Inflammatory macrophage treated with lipopolysaccharide for 1 hour (primary cell): ENCODE data around the gene LECT2.

ENCODE experiments used
- DNase-seq, 2 donors: peaks; one replicate each; pipeline ENCODE4 v3.0.0-alpha.2; 2020 to 2022

LECT2 gene

DNA sequence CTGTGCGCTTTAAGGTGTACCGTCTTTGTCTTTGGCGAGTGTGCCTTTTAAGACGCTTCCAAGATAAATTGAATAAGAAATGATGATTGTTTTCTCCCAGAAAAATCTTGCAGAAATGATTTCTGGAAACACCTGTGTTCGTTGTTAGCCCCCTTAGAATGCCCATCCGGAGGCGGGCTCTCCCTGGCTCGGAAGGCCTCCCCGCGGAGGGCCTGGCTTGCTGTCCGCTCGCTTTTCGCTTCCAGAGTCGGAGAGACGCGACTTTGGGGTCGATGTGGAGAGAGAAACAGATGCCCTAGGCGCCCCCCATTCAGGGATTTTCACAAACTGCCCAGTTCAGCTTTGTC lies 23.9 kb downstream of the LECT2 start:
- DNase-seq = no peak

DNA sequence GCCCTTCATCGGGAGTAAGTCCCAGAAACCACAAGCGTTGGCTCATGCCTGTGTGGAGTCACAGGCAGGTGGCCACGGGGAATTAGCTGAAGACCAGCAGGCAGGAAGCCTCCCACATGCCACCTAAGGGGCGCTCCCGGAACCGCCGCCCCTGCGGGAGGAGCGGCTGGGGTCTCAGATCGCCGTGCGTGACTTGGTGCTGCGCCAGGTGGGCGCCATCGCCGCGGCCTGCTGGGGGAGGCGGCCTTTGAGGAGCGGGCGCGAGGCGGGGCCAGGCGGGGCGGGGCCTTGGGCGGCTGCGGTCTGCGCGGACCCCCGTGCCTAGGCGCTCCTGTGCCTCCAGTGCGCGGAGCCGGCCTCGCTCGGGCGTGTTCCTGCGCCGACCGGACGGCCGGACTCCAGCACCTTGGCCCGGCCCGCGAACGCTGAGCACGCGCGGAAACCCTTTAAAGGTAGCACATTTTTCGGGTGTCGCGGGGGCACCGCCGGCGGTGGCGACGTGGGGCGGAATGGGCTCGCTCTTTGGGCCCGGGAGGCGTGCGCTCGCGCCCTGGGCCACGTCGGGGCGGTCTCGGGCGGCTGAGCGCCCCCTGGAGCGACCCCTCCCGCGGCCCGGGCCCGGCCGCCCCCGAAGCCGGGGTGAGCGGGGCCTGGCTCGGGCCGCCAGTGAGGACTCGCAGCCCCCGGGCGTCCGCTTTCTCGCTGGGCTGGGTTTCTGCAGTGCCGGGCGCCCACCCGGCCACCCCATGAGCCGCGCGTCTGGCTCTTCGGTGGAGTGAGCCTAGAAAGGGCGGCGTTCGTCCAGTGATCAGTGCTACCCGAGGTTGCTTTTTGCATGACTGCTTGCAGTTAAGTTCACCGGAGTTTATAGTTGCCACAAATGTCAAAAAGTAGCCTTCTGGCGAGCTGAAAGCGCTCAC lies 24.5 kb downstream of the LECT2 start:
- no peak for DNase-seq

DNA sequence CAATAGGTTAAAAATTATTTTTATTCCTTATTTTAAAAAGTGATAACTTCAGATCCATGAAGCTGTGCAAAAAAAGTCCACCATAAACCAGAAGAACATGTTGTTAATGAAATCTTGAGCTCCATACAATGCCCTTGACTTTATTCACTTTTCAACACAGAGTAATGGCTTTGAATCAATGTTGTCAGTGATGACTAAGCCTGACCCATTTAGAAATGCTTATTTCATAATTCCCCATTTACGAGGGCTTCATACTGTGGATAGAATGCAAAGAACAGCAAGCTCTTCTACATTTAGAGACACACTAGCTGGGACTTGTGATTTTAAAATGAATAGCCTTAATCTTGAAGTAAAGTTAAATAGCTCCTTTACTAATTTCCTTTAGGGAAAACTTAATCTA lies 33.4 kb downstream of the LECT2 start:
- peak; percentile 22 to 29 for DNase-seq

DNA sequence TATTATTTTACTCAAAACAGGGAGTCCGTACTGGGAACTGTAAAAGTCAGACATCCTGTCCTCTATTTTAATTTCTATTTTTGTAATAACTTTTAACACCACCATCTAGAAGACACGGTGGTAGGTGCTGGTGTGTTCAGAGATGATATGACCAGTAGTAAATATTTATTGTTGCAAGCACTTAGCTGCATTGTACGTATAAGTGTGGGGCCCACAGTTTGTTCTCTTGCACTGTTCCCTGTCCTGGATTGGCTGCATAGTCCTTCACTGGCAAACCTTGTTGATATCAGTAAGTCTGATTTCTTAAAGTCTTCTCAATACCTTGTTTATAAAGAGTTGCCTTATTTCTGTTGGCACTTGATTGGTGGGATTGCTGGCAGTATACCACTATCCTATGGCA lies 34.6 kb downstream of the LECT2 start:
- no peak for DNase-seq

DNA sequence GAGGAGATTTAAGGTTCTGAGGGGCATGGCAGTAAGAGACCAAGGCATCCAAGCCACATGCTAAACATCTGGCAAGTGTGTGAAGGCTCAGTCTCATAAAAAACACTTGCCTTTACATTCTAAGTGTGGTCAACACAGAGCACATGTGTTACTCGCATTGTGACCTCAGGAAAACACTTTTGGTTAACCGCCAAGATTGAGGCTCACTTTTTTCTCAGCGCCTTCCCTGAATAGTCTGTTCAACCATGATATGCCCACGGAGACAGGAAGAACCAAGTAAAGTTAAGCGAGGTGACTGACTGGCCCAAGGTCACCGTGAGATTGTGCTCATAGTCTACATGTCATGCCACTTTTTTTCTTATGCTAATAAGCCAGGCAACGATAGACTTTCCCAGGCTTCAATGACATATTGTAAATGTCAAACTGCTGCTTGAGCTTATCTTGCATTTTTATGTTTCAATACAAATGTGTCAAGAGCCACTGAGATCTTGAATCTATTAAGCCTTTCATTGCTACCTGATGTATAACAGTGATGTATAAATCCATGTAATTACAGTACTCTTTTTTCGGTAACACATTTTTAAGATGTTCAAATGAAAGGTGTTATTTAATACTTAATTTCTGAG lies 38.0 kb downstream of the LECT2 start:
- no peak for DNase-seq

DNA sequence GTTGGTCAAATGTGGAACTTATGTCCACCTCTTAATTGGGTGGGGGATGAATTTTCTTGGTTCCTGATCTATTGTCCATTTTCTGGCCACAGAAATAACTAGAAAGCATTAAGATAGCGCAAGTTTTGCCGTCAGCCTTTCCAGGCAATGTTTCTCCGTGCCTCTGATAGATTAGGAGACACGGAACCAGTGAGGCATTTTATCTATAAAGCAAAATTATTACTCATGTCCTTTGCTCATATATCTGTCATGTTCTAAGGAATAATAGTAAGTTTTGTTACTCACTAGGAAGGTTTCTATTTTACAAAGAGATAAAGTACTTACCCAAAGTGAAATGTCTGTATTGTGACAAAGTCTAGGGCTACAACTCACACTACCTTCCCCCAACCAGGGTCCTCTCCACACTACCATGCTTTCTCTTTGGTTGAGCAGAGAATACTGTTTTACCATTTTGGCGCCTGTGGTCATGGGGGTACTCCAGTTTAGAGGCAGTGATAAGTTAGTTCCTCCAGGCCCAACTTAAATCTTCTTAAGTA lies 39.2 kb downstream of the LECT2 start:
- DNase-seq = no peak

DNA sequence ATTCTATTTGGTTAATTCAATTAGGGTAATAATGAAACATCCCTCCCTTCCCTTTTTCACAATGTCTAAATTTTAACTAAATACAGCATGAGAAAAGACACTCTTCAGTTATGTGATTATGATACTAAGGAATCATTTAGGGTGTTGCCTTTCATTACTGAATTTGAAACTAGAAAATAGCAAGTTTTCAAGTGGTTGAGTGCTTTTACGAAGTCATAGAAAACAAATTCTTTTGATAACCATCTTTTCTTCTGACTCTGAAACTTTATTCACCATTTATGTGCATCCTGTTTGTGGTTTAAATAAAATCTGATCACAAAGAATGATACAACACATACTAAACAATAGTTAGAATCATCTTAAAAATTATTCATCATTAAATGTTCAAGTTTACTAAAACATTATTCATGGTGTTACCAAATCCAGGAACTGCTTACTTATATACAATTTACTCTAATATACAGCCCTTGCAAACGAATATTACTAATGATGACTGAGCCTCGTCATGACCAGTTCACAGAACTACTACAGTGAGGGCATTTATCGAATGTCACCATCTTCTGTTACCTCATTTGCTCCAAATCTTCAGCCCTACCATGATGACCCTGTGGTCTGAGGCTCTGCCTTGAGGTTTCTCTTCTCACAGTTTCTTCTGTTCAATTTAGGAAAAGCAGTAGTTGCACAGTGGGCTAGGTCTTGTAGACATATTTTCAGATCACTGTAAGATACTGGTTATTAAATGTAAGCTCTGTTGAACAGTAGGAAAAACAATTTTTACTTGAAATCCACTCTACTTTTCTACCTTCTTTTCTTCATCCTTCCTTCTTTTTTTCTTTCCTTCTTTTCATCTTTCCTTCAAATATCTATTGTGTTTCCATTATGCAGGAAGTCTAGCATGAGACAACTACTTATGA lies 40.8 kb downstream of the LECT2 start:
- DNase-seq = no peak

DNA sequence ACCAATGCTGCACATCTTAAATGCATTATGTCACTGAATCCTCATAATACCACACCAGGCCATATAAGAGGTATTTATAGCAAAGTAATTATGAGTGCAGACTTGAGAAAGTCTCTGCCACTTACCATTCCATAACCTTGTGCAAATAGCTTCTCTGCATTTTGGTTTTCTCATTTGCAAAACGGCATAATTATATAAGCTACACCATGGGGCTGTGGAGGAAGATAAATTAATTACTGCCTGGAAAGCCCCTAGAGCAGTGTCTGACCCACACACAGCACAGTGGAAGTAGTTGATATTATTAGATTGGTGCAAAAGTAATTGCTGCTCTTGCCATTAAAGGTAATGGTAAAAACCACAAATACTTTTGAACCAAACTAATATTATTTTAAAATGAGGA lies 49.6 kb downstream of the LECT2 start:
- no peak for DNase-seq

DNA sequence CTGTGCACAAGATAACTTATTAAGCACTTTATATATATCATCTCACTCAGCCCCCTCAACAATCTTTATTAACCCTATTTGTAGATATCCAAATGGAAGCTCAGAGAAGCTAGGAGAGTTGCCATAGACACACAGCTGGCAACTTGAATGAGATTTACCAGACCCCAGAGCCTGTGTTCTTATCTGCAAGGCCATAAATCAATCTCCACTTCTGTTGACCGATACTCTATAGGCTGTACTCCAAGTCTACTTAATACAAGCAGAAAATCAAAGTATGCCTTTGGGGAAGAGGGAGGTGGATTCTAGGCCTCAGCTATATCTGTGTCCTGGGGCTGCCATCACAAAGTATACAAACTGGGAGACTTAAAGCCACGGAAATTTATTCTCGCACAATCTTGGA lies 53.1 kb downstream of the LECT2 start:
- DNase-seq = no peak

DNA sequence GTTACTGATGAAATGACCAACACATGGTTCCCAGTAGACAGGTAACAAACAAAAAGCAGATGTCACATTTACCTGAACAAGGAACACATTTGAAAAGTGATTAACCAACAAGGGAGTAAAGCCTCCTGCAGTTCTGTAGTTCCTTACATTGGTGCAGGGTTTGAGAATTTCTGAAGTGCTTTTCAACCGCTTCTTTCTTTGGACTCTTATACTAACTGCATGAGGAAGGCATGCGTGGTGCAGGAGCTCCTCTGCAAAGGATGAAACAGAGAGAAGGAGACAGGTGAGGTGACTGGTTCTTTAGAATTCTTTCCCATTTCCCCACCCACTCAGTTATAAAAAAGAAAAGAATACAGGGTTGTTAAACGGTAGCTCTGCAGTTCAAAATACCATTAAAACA lies 54.5 kb downstream of the LECT2 start:
- no peak for DNase-seq

DNA sequence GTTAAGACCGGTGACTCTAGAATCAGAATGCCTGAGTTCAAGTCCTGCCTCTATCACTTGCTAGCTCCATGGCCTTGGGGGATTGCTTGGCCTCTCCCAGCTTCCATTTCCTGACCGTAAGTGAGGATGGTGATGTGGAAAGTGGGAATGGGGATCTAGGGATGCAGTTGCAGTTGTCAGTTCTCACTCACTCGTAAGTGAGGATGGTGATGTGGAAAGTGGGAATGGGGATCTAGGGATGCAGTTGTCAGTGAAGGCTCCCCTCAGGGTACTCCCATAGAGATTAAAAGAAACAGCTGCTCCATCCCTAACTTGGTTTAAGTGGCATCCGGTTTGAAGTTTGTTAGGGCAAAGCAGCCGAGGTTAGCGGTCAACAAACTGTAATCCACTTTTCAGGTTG lies 56.1 kb downstream of the LECT2 start:
- no peak for DNase-seq
